ENCODE measurements around the gene PSMA7.

Gene PSMA7

GRCh38 chr20:62162765-62163484 is 19.7 kb upstream of the PSMA7 start:
- TF ChIP-seq ZFX (IDR thresholded peaks at IDR 0.05; ENCODE audit: borderline replicate concordance): no peak
- TF ChIP-seq, protein P1, sequence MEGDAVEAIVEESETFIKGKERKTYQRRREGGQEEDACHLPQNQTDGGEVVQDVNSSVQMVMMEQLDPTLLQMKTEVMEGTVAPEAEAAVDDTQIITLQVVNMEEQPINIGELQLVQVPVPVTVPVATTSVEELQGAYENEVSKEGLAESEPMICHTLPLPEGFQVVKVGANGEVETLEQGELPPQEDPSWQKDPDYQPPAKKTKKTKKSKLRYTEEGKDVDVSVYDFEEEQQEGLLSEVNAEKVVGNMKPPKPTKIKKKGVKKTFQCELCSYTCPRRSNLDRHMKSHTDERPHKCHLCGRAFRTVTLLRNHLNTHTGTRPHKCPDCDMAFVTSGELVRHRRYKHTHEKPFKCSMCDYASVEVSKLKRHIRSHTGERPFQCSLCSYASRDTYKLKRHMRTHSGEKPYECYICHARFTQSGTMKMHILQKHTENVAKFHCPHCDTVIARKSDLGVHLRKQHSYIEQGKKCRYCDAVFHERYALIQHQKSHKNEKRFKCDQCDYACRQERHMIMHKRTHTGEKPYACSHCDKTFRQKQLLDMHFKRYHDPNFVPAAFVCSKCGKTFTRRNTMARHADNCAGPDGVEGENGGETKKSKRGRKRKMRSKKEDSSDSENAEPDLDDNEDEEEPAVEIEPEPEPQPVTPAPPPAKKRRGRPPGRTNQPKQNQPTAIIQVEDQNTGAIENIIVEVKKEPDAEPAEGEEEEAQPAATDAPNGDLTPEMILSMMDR (IDR thresholded peaks at IDR 0.05): no peak
- no peak overlapping the region for H3K27ac ChIP-seq

GRCh38 chr20:62161347-62161746 is 18.2 kb upstream of the PSMA7 start:
- TF ChIP-seq, protein P1 (IDR thresholded peaks at IDR 0.05): no peak
- no peak for TF ChIP-seq ZFX (IDR thresholded peaks at IDR 0.05; ENCODE audit: borderline replicate concordance)
- no peak overlapping the region for H3K27ac ChIP-seq

GRCh38 chr20:62160876-62161275 is 17.7 kb upstream of the PSMA7 start:
- no peak for TF ChIP-seq ZFX (IDR thresholded peaks at IDR 0.05; ENCODE audit: borderline replicate concordance)
- TF ChIP-seq, protein P1 (IDR thresholded peaks at IDR 0.05): no peak
- no peak overlapping the region for H3K27ac ChIP-seq

- no peak overlapping the region for H3K27ac ChIP-seq
- no peak for TF ChIP-seq ZFX (IDR thresholded peaks at IDR 0.05; ENCODE audit: borderline replicate concordance)
- TF ChIP-seq, protein P1 (IDR thresholded peaks at IDR 0.05): no peak
Observed at GRCh38 chr20:62160253-62160652, 17.1 kb upstream of the PSMA7 start.

GRCh38 chr20:62159839-62160238 is 16.6 kb upstream of the PSMA7 start:
- H3K27ac ChIP-seq: no peak overlapping the region
- TF ChIP-seq, protein P1 (IDR thresholded peaks at IDR 0.05): no peak
- TF ChIP-seq ZFX (IDR thresholded peaks at IDR 0.05; ENCODE audit: borderline replicate concordance): no peak

DNA sequence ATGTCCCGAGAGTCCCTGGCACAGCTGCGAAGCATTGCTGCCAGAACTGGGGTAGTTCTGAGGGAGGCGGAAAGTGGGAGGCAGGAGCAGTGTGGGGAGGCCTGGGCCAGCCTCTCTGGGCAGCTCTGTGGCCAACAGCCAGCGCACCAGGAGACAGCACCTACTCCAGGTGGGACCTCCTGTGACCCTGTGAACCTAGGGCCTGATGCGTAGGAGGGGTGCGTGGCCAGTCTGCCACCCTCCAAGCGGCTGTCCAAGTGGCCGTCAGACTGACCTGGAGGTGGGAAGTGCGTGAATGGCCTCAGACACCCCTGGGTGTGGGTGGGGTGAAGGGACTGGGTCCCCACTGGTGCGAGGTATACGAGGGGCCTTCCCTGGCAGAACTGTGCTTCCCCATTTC is 15.9 kb upstream of the PSMA7 start:
- no peak for TF ChIP-seq ZFX (IDR thresholded peaks at IDR 0.05; ENCODE audit: borderline replicate concordance)
- TF ChIP-seq, protein P1 (IDR thresholded peaks at IDR 0.05): no peak
- H3K27ac ChIP-seq: no peak overlapping the region

DNA sequence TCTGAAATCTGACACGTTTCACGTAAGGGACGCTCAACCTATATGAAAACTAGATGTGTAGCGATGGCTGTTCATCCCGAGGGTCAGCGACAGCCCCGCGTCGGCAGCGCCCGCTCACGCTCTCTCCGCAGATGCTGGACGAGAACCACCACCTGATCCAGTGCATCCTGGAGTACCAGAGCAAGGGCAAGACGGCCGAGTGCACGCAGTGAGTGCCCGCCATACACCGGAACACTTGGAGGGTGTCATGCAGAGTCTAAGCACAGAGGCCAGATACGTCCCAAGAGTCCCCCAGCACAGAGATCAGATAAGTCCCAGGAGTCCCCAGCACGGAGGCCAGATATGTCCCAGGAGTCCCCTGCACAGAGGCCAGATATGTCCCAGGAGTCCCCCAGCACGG is 15.3 kb upstream of the PSMA7 start:
- H3K27ac ChIP-seq: no peak overlapping the region
- TF ChIP-seq, protein P1 (IDR thresholded peaks at IDR 0.05): no peak
